ENCODE measurements around the gene ZBTB40.

Gene ZBTB40

DNA sequence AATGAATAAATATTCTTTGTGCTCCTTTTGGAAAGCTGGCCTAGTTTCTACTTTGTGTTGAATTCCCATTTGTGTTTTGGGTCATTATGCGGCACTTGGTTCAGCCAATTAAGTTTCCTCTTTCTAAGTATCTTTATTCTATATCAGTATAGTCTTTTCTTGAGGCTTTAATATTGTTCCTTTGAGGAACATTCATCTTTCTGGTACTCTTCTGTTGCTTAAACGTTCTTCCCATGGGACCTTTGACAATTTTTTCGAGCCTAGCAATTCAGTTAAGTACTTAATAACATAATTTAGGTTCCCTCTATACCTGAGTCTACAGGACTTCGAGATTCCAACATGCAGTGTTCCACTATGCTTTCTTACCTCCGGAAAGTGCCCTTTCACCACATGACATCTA lies 24.9 kb downstream of the ZBTB40 start:
- Histone ChIP-seq H3K36me3 (ENCODE audit: control insufficient read depth, insufficient read depth, low read length) (no peaks in the 10 kb centered on the region), H3K27me3 (ENCODE audit: control insufficient read depth, insufficient read depth, low read length) (no peaks in the 10 kb centered on the region), H3K9ac (no peak overlapping the region), H2AFZ (no peak overlapping the region), H3K4me1 (peaks cover under 1% of the 10 kb centered on the region), H3K79me2 (peaks cover 4% of the 10 kb centered on the region), H3K4me3 (ENCODE audit: low read depth, low read length) (no peak overlapping the region), H3K9me3 (ENCODE audit: control insufficient read depth, low read length) (no peaks in the 10 kb centered on the region), H3K27ac (no peak overlapping the region), H3K4me2 (ENCODE audit: low read length) (no peak overlapping the region)
- TF ChIP-seq, protein P1, sequence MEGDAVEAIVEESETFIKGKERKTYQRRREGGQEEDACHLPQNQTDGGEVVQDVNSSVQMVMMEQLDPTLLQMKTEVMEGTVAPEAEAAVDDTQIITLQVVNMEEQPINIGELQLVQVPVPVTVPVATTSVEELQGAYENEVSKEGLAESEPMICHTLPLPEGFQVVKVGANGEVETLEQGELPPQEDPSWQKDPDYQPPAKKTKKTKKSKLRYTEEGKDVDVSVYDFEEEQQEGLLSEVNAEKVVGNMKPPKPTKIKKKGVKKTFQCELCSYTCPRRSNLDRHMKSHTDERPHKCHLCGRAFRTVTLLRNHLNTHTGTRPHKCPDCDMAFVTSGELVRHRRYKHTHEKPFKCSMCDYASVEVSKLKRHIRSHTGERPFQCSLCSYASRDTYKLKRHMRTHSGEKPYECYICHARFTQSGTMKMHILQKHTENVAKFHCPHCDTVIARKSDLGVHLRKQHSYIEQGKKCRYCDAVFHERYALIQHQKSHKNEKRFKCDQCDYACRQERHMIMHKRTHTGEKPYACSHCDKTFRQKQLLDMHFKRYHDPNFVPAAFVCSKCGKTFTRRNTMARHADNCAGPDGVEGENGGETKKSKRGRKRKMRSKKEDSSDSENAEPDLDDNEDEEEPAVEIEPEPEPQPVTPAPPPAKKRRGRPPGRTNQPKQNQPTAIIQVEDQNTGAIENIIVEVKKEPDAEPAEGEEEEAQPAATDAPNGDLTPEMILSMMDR (IDR thresholded peaks at IDR 0.05), result no peak

DNA sequence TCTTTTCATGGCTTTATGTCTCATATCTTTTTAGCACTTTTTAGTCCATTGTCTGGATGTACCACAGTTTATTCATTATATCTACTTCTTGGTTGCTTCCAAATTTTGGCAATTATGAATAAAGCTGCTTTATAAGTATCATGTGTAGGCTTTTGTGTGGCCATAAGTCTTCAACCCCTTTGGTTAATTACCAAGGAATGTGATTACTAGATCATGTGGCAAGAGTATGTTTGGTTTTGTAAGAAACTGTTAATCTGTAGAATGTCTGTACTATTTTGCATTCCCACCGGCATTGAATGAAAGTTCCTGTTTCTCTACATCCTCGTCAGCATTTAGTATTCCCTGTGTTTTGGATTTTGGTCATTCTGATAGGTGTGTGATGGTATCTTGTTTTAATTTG lies 31.5 kb downstream of the ZBTB40 start:
- TF ChIP-seq, protein P1 (IDR thresholded peaks at IDR 0.05), result no peak
- Histone ChIP-seq H3K4me1 (no peaks in the 10 kb centered on the region), H3K36me3 (ENCODE audit: control insufficient read depth, insufficient read depth, low read length) (no peaks in the 10 kb centered on the region), H3K79me2 (no peaks in the 10 kb centered on the region), H3K4me3 (ENCODE audit: low read depth, low read length) (no peak overlapping the region), H3K27me3 (ENCODE audit: control insufficient read depth, insufficient read depth, low read length) (no peaks in the 10 kb centered on the region), H2AFZ (no peak overlapping the region), H3K27ac (no peak overlapping the region), H3K9ac (no peak overlapping the region), H3K9me3 (ENCODE audit: control insufficient read depth, low read length) (no peaks in the 10 kb centered on the region), H3K4me2 (ENCODE audit: low read length) (no peak overlapping the region)

DNA sequence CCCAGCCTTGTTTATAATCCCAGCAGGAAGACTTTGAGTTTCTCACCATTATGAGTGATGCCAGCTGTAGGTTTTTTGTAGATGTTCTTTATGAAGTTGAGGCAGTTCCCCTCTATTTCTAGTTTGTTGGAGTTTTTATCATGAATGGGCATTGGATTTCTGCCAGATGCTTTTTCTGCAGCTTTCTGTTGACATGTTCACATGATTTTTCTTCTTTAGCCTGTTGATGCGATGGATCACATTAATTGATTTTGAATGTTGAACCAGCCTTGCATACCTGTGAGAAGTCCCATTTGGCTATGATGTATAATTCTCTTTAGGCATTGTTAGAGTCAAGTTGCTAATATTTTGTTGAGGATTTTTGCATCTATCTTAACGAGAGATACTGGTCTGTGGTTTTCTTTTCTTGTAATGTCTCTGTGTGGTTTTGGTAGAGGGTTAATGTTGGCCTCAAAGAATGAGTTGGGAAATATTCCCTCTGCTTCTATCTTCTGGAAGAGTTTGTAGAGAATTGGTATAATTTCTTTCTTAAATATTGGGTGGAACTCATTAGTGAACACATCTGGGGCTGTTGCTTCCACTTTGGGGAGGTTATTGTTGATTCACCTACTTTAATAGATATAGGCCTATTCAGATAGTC lies 33.2 kb downstream of the ZBTB40 start:
- Histone ChIP-seq H3K9me3 (ENCODE audit: control insufficient read depth, low read length) (no peaks in the 10 kb centered on the region), H3K36me3 (ENCODE audit: control insufficient read depth, insufficient read depth, low read length) (no peaks in the 10 kb centered on the region), H3K4me2 (ENCODE audit: low read length) (no peak overlapping the region), H2AFZ (no peak overlapping the region), H3K4me3 (ENCODE audit: low read depth, low read length) (no peak overlapping the region), H3K27ac (no peak overlapping the region), H3K4me1 (no peaks in the 10 kb centered on the region), H3K79me2 (no peaks in the 10 kb centered on the region), H3K27me3 (ENCODE audit: control insufficient read depth, insufficient read depth, low read length) (no peaks in the 10 kb centered on the region), H3K9ac (no peak overlapping the region)
- TF ChIP-seq, protein P1 (IDR thresholded peaks at IDR 0.05), result no peak

DNA sequence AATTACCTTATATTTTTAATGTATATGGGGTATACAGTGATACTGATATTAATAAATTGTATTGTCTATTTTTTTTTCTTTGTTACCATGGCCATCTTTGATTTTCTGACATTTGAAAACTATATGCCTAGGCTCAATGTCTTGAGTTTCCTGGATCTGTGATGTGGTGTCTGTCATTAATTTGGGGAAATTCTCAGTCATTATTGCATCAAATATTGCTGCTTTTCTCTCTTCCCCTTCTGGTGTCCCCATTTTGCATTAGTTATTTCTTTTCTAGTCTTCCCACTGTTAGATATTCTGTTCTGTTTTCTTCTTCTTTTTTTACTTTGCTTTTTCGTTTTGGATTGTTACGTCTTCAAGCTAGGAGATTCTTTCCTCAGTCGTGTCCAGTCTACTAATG lies 33.8 kb downstream of the ZBTB40 start:
- Histone ChIP-seq H3K9ac (no peak overlapping the region), H3K4me1 (no peaks in the 10 kb centered on the region), H3K79me2 (no peaks in the 10 kb centered on the region), H3K36me3 (ENCODE audit: control insufficient read depth, insufficient read depth, low read length) (no peaks in the 10 kb centered on the region), H3K4me2 (ENCODE audit: low read length) (no peak overlapping the region), H3K27me3 (ENCODE audit: control insufficient read depth, insufficient read depth, low read length) (no peaks in the 10 kb centered on the region), H2AFZ (no peak overlapping the region), H3K4me3 (ENCODE audit: low read depth, low read length) (no peak overlapping the region), H3K9me3 (ENCODE audit: control insufficient read depth, low read length) (no peaks in the 10 kb centered on the region), H3K27ac (no peak overlapping the region)
- TF ChIP-seq, protein P1 (IDR thresholded peaks at IDR 0.05), result no peak

DNA sequence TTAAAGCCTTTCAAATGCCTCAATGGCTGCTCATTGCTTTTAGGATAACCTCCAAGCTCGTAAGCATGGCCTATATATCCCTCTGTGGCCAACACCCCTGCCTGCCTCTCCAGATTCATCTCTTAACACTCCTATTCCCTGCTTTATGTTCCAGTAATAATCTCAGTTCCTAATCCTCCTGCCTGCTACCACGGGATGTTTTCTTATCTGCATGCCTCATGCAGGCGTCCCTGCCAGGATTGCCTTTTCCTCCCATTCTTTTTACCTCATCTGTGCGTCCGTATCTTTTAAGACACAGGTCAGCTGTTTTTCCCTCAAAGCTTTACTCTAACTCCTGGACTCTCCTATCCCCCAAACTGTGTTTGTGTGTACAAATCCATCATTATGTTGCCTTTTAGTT lies 36.1 kb downstream of the ZBTB40 start:
- Histone ChIP-seq H3K27me3 (ENCODE audit: control insufficient read depth, insufficient read depth, low read length) (no peaks in the 10 kb centered on the region), H3K79me2 (no peaks in the 10 kb centered on the region), H3K4me3 (ENCODE audit: low read depth, low read length) (no peak overlapping the region), H3K4me1 (no peaks in the 10 kb centered on the region), H3K27ac (no peak overlapping the region), H3K4me2 (ENCODE audit: low read length) (no peak overlapping the region), H2AFZ (no peak overlapping the region), H3K36me3 (ENCODE audit: control insufficient read depth, insufficient read depth, low read length) (no peaks in the 10 kb centered on the region), H3K9me3 (ENCODE audit: control insufficient read depth, low read length) (no peaks in the 10 kb centered on the region), H3K9ac (no peak overlapping the region)
- TF ChIP-seq, protein P1 (IDR thresholded peaks at IDR 0.05), result no peak

Data from parathyroid adenoma (tissue), 2 donors.